SH-SY5Y (cell line): Measurements from ENCODE around the gene ARMC2.

Source experiments
- GATA2 ChIP-seq: IDR thresholded peaks from 2 replicates; pipeline ENCODE4 v1.6.1; 2011; ENCODE audit warnings: mild to moderate bottlenecking, low read depth, low read length
- GATA3 ChIP-seq: IDR thresholded peaks from 2 replicates; pipeline ENCODE4 v1.6.1; 2011; ENCODE audit warnings: low read depth, mild to moderate bottlenecking, low read length, moderate library complexity

DNA sequence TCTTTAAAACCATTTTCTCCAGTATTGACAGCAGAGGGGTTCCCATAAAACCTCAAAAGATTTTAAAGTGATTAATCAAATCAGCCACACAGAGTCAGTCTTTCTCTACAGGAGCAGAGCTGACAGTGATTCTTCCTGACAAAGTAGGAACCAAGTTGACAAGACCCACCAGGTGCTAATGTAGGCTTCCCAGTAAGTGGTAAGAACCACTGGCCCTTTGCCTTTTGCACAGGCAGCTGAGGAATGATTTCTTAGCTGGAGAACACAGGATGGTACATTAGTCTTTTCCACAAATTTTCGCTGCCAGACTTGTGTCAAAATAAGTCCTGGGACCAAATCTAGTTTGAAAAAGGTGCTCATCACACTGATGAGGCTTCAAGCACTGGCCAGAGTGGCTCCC is 95.8 kb downstream of the ARMC2 start:
- TF ChIP-seq GATA3, result no peak
- TF ChIP-seq GATA2, result no peak
